Parathyroid adenoma (tissue), 2 donors: Measurements from ENCODE around the gene BPNT1.
A peak's percentile ranks its signal among the peaks of the same experiment; 100 is the strongest.
"Not testable (repeated sequence)": the region's sequence is repeated elsewhere in the genome, so short reads cannot be mapped to it uniquely, and the experiment has no call there.

ENCODE experiments used
- H2AFZ ChIP-seq: fragments of 300-600 bp; sonication (generic); one replicate; pipeline ENCODE4 v1.7.0; 2017; ENCODE audit warnings: antibody characterized with exemption, mild to moderate bottlenecking
- H3K27ac ChIP-seq: fragments of 300-600 bp; sonication (generic); one replicate; pipeline ENCODE4 v1.7.0; 2017
- H3K27me3 ChIP-seq: fragments of 300-600 bp; sonication (generic); one replicate; pipeline ENCODE4 v1.7.0; 2017; ENCODE audit warnings: low read length; ENCODE audit not compliant: control insufficient read depth, insufficient read depth
- H3K36me3 ChIP-seq: fragments of 300-600 bp; sonication (generic); one replicate; pipeline ENCODE4 v1.7.0; 2017; ENCODE audit warnings: low read length; ENCODE audit not compliant: control insufficient read depth, insufficient read depth
- H3K4me1 ChIP-seq: fragments of 300-600 bp; sonication (generic); one replicate; pipeline ENCODE4 v1.7.0; 2017; ENCODE audit warnings: control low read depth
- H3K4me2 ChIP-seq: fragments of 300-600 bp; sonication (generic); one replicate; pipeline ENCODE4 v1.7.0; 2017; ENCODE audit warnings: low read length
- H3K4me3 ChIP-seq: fragments of 300-600 bp; sonication (generic); one replicate; pipeline ENCODE4 v1.7.0; 2017; ENCODE audit warnings: low read depth, low read length
- H3K79me2 ChIP-seq: fragments of 300-600 bp; sonication (generic); one replicate; pipeline ENCODE4 v1.7.0; 2017; ENCODE audit warnings: control low read depth
- H3K9ac ChIP-seq: fragments of 300-600 bp; sonication (generic); one replicate; pipeline ENCODE4 v1.7.0; 2017; ENCODE audit warnings: mild to moderate bottlenecking
- H3K9me3 ChIP-seq: fragments of 300-600 bp; sonication (generic); one replicate; pipeline ENCODE4 v1.7.0; 2017; ENCODE audit warnings: low read length; ENCODE audit not compliant: control insufficient read depth
- CTCF ChIP-seq: fragments of 300-600 bp; sonication (generic); IDR thresholded peaks from one replicate; pipeline ENCODE4 v1.7.0; 2017; ENCODE audit warnings: antibody characterized with exemption, mild to moderate bottlenecking
- donor health status: primary hyperparathyroidism.

The BPNT1 gene

GRCh38 chr1:220044678-220045355, 44.8 kb downstream of the BPNT1 start:
- peak overlapping the region; percentile 97 for H3K4me3 ChIP-seq
- no peaks in the 10 kb centered on the region for H3K27me3 ChIP-seq
- H3K27ac ChIP-seq: no peak overlapping the region
- H3K4me2 ChIP-seq: peak overlapping the region; percentile 88
- no peak overlapping the region for H3K9ac ChIP-seq
- no peak for TF ChIP-seq CTCF
- H3K9me3 ChIP-seq: no peaks in the 10 kb centered on the region
- H2AFZ ChIP-seq: no peak overlapping the region
- H3K4me1 ChIP-seq: peaks cover 2% of the 10 kb centered on the region
- peaks cover 3% of the 10 kb centered on the region for H3K79me2 ChIP-seq
- no peaks in the 10 kb centered on the region for H3K36me3 ChIP-seq

- H3K27ac ChIP-seq: no peak overlapping the region
- H2AFZ ChIP-seq: no peak overlapping the region
- no peaks in the 10 kb centered on the region for H3K36me3 ChIP-seq
- peaks cover 2% of the 10 kb centered on the region for H3K4me1 ChIP-seq
- H3K9ac ChIP-seq: no peak overlapping the region
- H3K4me2 ChIP-seq: no peak overlapping the region
- H3K79me2 ChIP-seq: peaks cover 3% of the 10 kb centered on the region
- H3K27me3 ChIP-seq: no peaks in the 10 kb centered on the region
- H3K4me3 ChIP-seq: no peak overlapping the region
- no peaks in the 10 kb centered on the region for H3K9me3 ChIP-seq
- no peak for TF ChIP-seq CTCF
Measured at GRCh38 chr1:220043646-220044045, 45.9 kb downstream of the BPNT1 start.

GRCh38 chr1:220040028-220040596, 49.5 kb downstream of the BPNT1 start:
- no peak for TF ChIP-seq CTCF
- H3K4me3 ChIP-seq: no peak overlapping the region
- no peak overlapping the region for H2AFZ ChIP-seq
- H3K9me3 ChIP-seq: no peaks in the 10 kb centered on the region
- no peak overlapping the region for H3K27ac ChIP-seq
- H3K4me2 ChIP-seq: no peak overlapping the region
- no peaks in the 10 kb centered on the region for H3K27me3 ChIP-seq
- peaks cover 5% of the 10 kb centered on the region for H3K79me2 ChIP-seq
- no peaks in the 10 kb centered on the region for H3K36me3 ChIP-seq
- peaks cover 1% of the 10 kb centered on the region for H3K4me1 ChIP-seq
- H3K9ac ChIP-seq: no peak overlapping the region

- Histone ChIP-seq H3K4me2 (no peak overlapping the region), H3K4me1 (no peaks in the 10 kb centered on the region), H3K36me3 (no peaks in the 10 kb centered on the region), H3K79me2 (peaks cover 5% of the 10 kb centered on the region), H3K9ac (no peak overlapping the region), H3K27ac (peak overlapping the region; percentile 47), H2AFZ (no peak overlapping the region), H3K27me3 (no peaks in the 10 kb centered on the region), H3K4me3 (peak overlapping the region; percentile 3), H3K9me3 (no peaks in the 10 kb centered on the region)
- no peak for TF ChIP-seq CTCF
Measured at GRCh38 chr1:220038640-220039039, 50.9 kb downstream of the BPNT1 start.

GRCh38 chr1:220037810-220038209, 51.8 kb downstream of the BPNT1 start:
- not testable (repeated sequence) for H3K36me3 ChIP-seq, H3K27me3 ChIP-seq, H3K4me1 ChIP-seq

More at GRCh38 chr1:220037810-220038209, 51.8 kb downstream of the BPNT1 start:
- not testable (repeated sequence) for H2AFZ ChIP-seq, H3K79me2 ChIP-seq, H3K4me2 ChIP-seq, H3K9ac ChIP-seq, H3K9me3 ChIP-seq, H3K4me3 ChIP-seq, H3K27ac ChIP-seq
